Measurements from ENCODE around the gene AKAP13. TPM values are rescaled to one million over a fixed set of nuclear protein-coding genes. Genes with fewer than 3 reads are reported as not detected.

AKAP13 gene
- polyA plus RNA-seq, 1 donor from 2014 or later: 10.0 TPM

DNA sequence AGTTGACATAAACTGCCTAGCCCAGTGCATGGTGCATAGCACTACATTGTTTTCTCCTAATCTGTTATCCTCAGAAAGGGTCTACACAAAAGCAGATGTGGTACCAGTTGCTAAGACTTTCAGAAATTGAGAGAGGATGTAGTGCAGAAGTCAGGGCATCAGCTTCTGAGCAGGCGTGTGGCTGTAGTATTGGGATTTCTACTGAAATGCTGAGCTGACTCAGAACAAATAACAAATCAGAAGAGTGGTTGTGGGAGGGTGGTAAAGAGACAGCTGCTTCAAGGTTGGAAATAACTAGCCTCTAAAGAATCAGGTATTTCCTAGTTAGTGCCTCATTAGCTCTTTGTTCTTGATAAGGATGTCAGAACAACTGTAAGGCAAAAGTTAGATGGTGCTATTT lies 161.3 kb downstream of the AKAP13 start:
- no peaks in the 10 kb centered on the region for H3K79me2 ChIP-seq (replicated peaks; ENCODE audit: insufficient read depth, low read length)
- TF ChIP-seq, protein P1, sequence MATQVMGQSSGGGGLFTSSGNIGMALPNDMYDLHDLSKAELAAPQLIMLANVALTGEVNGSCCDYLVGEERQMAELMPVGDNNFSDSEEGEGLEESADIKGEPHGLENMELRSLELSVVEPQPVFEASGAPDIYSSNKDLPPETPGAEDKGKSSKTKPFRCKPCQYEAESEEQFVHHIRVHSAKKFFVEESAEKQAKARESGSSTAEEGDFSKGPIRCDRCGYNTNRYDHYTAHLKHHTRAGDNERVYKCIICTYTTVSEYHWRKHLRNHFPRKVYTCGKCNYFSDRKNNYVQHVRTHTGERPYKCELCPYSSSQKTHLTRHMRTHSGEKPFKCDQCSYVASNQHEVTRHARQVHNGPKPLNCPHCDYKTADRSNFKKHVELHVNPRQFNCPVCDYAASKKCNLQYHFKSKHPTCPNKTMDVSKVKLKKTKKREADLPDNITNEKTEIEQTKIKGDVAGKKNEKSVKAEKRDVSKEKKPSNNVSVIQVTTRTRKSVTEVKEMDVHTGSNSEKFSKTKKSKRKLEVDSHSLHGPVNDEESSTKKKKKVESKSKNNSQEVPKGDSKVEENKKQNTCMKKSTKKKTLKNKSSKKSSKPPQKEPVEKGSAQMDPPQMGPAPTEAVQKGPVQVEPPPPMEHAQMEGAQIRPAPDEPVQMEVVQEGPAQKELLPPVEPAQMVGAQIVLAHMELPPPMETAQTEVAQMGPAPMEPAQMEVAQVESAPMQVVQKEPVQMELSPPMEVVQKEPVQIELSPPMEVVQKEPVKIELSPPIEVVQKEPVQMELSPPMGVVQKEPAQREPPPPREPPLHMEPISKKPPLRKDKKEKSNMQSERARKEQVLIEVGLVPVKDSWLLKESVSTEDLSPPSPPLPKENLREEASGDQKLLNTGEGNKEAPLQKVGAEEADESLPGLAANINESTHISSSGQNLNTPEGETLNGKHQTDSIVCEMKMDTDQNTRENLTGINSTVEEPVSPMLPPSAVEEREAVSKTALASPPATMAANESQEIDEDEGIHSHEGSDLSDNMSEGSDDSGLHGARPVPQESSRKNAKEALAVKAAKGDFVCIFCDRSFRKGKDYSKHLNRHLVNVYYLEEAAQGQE (IDR thresholded peaks at IDR 0.05; ENCODE audit: borderline replicate concordance): no peak
- TF ChIP-seq TAF1 (IDR thresholded peaks at IDR 0.05; ENCODE audit: low read depth) (no peak), SMC3 (conservative IDR thresholded peaks at IDR 0.05; ENCODE audit: poor library complexity) (no peak), EZH2 (IDR thresholded peaks at IDR 0.05; ENCODE audit: borderline replicate concordance, insufficient read depth, low read length, poor library complexity, severe bottlenecking) (no peak), POLR2AphosphoS5 (IDR thresholded peaks at IDR 0.05) (no peak)
- H3K27me3 ChIP-seq (ENCODE audit: insufficient read depth, low read depth, low read length): no peaks in the 10 kb centered on the region
- no peak overlapping the region for H3K4me2 ChIP-seq (ENCODE audit: low read length)
- H3F3A ChIP-seq (ENCODE audit: insufficient read depth, low read length, poor library complexity, severe bottlenecking): no peaks in the 10 kb centered on the region
- H3K9me3 ChIP-seq (ENCODE audit: low read length): no peaks in the 10 kb centered on the region
- no peaks in the 10 kb centered on the region for H4K20me1 ChIP-seq (ENCODE audit: insufficient read depth)
- H3K27ac ChIP-seq (ENCODE audit: low read length): no peak overlapping the region
- no peak overlapping the region for H3K4me3 ChIP-seq (ENCODE audit: low read length)
- H2AFZ ChIP-seq (ENCODE audit: low read depth, low read length): no peak overlapping the region
- H3K9ac ChIP-seq (ENCODE audit: low read length): no peak overlapping the region
- no peaks in the 10 kb centered on the region for H3K36me3 ChIP-seq (ENCODE audit: insufficient read depth, low read length)
- H3K9me2 ChIP-seq (ENCODE audit: insufficient read depth, low read length): no peaks in the 10 kb centered on the region

DNA sequence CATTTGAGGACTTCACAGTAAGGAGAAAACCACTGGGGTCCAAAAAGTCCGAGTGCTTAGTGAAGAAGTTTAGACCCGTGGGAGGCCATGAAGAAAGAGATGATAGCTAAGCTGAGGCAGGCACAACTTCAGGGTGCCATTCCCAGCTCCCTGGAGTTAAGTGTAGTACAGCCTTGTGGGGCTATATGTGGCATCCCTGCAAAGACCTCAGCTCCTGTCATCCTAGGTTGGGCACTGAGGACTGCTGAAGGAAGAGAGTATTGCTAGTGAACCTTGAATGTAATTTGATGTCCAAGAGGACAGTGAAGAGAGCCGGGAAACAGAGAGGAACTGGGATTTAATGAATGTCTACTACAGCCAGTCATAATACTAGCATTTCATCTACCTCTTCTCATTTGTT lies 162.1 kb downstream of the AKAP13 start:
- Histone ChIP-seq H3K27ac (ENCODE audit: low read length) (no peak overlapping the region), H3K9ac (ENCODE audit: low read length) (no peak overlapping the region), H2AFZ (ENCODE audit: low read depth, low read length) (no peak overlapping the region), H3K79me2 (replicated peaks; ENCODE audit: insufficient read depth, low read length) (no peaks in the 10 kb centered on the region), H3K4me3 (ENCODE audit: low read length) (no peak overlapping the region), H3F3A (ENCODE audit: insufficient read depth, low read length, poor library complexity, severe bottlenecking) (no peaks in the 10 kb centered on the region), H3K9me2 (ENCODE audit: insufficient read depth, low read length) (no peaks in the 10 kb centered on the region), H3K4me2 (ENCODE audit: low read length) (no peak overlapping the region), H3K9me3 (ENCODE audit: low read length) (no peaks in the 10 kb centered on the region), H3K36me3 (ENCODE audit: insufficient read depth, low read length) (no peaks in the 10 kb centered on the region), H4K20me1 (ENCODE audit: insufficient read depth) (no peaks in the 10 kb centered on the region), H3K27me3 (ENCODE audit: insufficient read depth, low read depth, low read length) (no peaks in the 10 kb centered on the region)
- TF ChIP-seq EP300 (conservative IDR thresholded peaks at IDR 0.05; ENCODE audit: poor library complexity, severe bottlenecking): no peak
- TF ChIP-seq, protein P2, sequence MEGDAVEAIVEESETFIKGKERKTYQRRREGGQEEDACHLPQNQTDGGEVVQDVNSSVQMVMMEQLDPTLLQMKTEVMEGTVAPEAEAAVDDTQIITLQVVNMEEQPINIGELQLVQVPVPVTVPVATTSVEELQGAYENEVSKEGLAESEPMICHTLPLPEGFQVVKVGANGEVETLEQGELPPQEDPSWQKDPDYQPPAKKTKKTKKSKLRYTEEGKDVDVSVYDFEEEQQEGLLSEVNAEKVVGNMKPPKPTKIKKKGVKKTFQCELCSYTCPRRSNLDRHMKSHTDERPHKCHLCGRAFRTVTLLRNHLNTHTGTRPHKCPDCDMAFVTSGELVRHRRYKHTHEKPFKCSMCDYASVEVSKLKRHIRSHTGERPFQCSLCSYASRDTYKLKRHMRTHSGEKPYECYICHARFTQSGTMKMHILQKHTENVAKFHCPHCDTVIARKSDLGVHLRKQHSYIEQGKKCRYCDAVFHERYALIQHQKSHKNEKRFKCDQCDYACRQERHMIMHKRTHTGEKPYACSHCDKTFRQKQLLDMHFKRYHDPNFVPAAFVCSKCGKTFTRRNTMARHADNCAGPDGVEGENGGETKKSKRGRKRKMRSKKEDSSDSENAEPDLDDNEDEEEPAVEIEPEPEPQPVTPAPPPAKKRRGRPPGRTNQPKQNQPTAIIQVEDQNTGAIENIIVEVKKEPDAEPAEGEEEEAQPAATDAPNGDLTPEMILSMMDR (IDR thresholded peaks at IDR 0.05; ENCODE audit: poor library complexity, severe bottlenecking): no peak
- TF ChIP-seq RAD21 (conservative IDR thresholded peaks at IDR 0.05): no peak
- no peak for TF ChIP-seq TAF1 (IDR thresholded peaks at IDR 0.05; ENCODE audit: low read depth)
- TF ChIP-seq SMC3 (conservative IDR thresholded peaks at IDR 0.05; ENCODE audit: poor library complexity): no peak

DNA sequence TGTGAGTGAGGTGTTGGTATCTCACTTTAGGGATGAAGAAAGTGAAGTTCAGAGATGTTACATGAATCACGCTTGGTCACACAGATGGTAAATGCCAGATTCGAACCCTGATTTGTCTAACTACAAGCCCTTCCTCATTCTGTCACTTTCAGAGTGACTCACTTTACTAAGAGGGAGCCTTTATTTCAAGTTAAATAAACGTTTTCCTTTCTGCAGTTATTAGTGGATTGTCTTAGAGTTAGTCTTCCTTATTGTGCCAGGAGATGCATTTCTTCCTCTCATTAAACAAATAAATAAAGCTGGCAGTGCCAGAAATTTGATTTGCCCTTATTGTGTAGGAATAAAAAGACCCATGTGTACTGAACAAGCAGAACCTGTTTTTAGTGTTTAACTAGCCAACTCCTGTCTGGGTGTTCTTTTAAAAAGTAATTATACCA lies 162.5 kb downstream of the AKAP13 start:
- no peaks in the 10 kb centered on the region for H3K36me3 ChIP-seq (ENCODE audit: insufficient read depth, low read length)
- no peak overlapping the region for H3K9ac ChIP-seq (ENCODE audit: low read length)
- no peak overlapping the region for H2AFZ ChIP-seq (ENCODE audit: low read depth, low read length)
- H3K4me3 ChIP-seq (ENCODE audit: low read length): no peak overlapping the region
- TF ChIP-seq TAF1 (IDR thresholded peaks at IDR 0.05; ENCODE audit: low read depth) (no peak), EZH2 (IDR thresholded peaks at IDR 0.05; ENCODE audit: borderline replicate concordance, insufficient read depth, low read length, poor library complexity, severe bottlenecking) (no peak), MXI1 (conservative IDR thresholded peaks at IDR 0.05; ENCODE audit: poor library complexity, severe bottlenecking) (no peak), POLR2AphosphoS5 (IDR thresholded peaks at IDR 0.05) (no peak), EP300 (conservative IDR thresholded peaks at IDR 0.05; ENCODE audit: poor library complexity, severe bottlenecking) (no peak), RAD21 (conservative IDR thresholded peaks at IDR 0.05) (no peak), SMC3 (conservative IDR thresholded peaks at IDR 0.05; ENCODE audit: poor library complexity) (no peak)
- TF ChIP-seq, protein P2 (IDR thresholded peaks at IDR 0.05; ENCODE audit: poor library complexity, severe bottlenecking): no peak
- TF ChIP-seq, protein P1 (IDR thresholded peaks at IDR 0.05; ENCODE audit: borderline replicate concordance): no peak
- H3K4me2 ChIP-seq (ENCODE audit: low read length): no peak overlapping the region
- H3K9me2 ChIP-seq (ENCODE audit: insufficient read depth, low read length): no peaks in the 10 kb centered on the region
- no peaks in the 10 kb centered on the region for H3F3A ChIP-seq (ENCODE audit: insufficient read depth, low read length, poor library complexity, severe bottlenecking)
- H3K27ac ChIP-seq (ENCODE audit: low read length): no peak overlapping the region
- no peaks in the 10 kb centered on the region for H4K20me1 ChIP-seq (ENCODE audit: insufficient read depth)
- no peaks in the 10 kb centered on the region for H3K9me3 ChIP-seq (ENCODE audit: low read length)
- no peaks in the 10 kb centered on the region for H3K79me2 ChIP-seq (replicated peaks; ENCODE audit: insufficient read depth, low read length)
- no peaks in the 10 kb centered on the region for H3K27me3 ChIP-seq (ENCODE audit: insufficient read depth, low read depth, low read length)

Data from neural cell (in vitro differentiated cells).